HG02759 (cell line): ENCODE results near the gene SETD7.

Experiments used
- ATAC-seq: cut with Tn5 transposase; IDR thresholded peaks from one replicate; pipeline ENCODE4 v1.9.1; 2021; ENCODE audit warnings: mild to moderate bottlenecking, moderate library complexity; ENCODE audit not compliant: unreplicated experiment

SETD7 gene

GRCh38 chr4:139514382-139515059 lies 41.5 kb downstream of the SETD7 start:
- no peak for ATAC-seq

GRCh38 chr4:139511320-139511719 lies 44.7 kb downstream of the SETD7 start:
- no peak for ATAC-seq

- no peak for ATAC-seq
Measured at GRCh38 chr4:139509727-139510410, 46.1 kb downstream of the SETD7 start.

- no peak for ATAC-seq
Measured at GRCh38 chr4:139508581-139509237, 47.3 kb downstream of the SETD7 start.

- ATAC-seq, result no peak
Measured at GRCh38 chr4:139506774-139507173, 49.2 kb downstream of the SETD7 start.

GRCh38 chr4:139503622-139504166 lies 52.3 kb downstream of the SETD7 start:
- ATAC-seq, result no peak

GRCh38 chr4:139501927-139502899 lies 53.8 kb downstream of the SETD7 start:
- ATAC-seq, result no peak

GRCh38 chr4:139501527-139501926 lies 54.5 kb downstream of the SETD7 start:
- ATAC-seq, result no peak

GRCh38 chr4:139501117-139501516 lies 54.9 kb downstream of the SETD7 start:
- ATAC-seq, result no peak

GRCh38 chr4:139499186-139499585 lies 56.8 kb downstream of the SETD7 start:
- ATAC-seq, result no peak

- no peak for ATAC-seq
Measured at GRCh38 chr4:139493176-139493575, 62.8 kb downstream of the SETD7 start.

GRCh38 chr4:139492429-139492828 lies 63.6 kb downstream of the SETD7 start:
- ATAC-seq, result no peak

- ATAC-seq, result no peak
Measured at GRCh38 chr4:139489638-139490037, 66.4 kb downstream of the SETD7 start.

GRCh38 chr4:139488442-139488841 lies 67.6 kb downstream of the SETD7 start:
- ATAC-seq, result no peak

GRCh38 chr4:139484783-139485311 lies 71.2 kb downstream of the SETD7 start:
- ATAC-seq, result no peak

- no peak for ATAC-seq
Measured at GRCh38 chr4:139483000-139483399, 73.0 kb downstream of the SETD7 start.

- no peak for ATAC-seq
Measured at GRCh38 chr4:139481465-139481864, 74.6 kb downstream of the SETD7 start.

GRCh38 chr4:139476363-139476762 lies 79.7 kb downstream of the SETD7 start:
- ATAC-seq, result no peak

GRCh38 chr4:139472852-139473251 lies 83.2 kb downstream of the SETD7 start:
- no peak for ATAC-seq

- no peak for ATAC-seq
Measured at GRCh38 chr4:139470997-139471665, 84.9 kb downstream of the SETD7 start.
